ENCODE results near the gene MIEF2.
"Not testable (repeated sequence)": the region's sequence is repeated elsewhere in the genome, so short reads cannot be mapped to it uniquely, and the experiment has no call there.

GRCh38 chr17:18298061-18298460, 37.6 kb downstream of the MIEF2 start:
- TF ChIP-seq CTCF, POLR2A (IDR thresholded peaks at IDR 0.05): not testable (repeated sequence)
